ENCODE data around the gene PRKCG.
"Not testable (repeated sequence)": the region's sequence is repeated elsewhere in the genome, so short reads cannot be mapped to it uniquely, and the experiment has no call there.

The PRKCG gene

DNA sequence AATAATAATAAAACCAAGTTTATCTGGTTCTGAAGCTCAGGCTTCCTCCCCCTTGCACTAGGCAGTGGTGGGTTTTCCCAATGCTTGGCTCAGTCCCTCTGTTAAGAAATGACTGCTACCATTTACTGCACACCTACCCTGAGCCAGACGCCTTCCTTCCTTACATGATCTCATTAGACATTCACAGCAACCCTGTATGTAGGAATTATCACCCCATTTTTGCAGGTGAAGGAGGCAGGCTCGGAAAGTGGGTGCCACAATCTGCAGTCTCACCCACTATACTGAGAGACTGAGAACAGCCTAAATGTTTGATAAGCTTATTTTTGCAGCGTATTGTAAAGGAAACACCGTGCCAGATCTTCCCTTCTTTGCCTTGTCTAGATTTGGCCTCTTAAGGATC, 62.4 kb downstream of the PRKCG start:
- DNase-seq (ENCODE audit: low read depth, low spot score), result no peak

DNA sequence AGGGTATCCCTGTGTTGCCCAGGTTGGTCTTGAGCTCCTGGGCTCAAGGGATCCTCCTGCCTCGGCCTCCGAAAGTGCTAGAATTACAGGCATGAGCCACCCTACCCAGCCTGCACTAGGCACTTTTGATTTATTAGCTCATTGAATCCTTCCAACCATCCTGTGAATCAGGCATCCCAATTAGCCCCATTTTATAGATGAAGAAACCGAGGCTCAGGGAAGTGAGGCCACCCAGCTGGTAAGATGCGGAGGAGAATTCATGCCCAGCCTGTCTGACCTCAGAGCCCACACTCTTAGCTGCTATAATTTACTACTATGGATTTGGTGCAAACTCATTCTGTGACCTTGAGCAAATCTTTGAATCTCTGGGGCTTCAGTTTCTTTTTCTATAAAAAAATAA, 62.9 kb downstream of the PRKCG start:
- DNase-seq (ENCODE audit: low read depth, low spot score), result no peak

DNA sequence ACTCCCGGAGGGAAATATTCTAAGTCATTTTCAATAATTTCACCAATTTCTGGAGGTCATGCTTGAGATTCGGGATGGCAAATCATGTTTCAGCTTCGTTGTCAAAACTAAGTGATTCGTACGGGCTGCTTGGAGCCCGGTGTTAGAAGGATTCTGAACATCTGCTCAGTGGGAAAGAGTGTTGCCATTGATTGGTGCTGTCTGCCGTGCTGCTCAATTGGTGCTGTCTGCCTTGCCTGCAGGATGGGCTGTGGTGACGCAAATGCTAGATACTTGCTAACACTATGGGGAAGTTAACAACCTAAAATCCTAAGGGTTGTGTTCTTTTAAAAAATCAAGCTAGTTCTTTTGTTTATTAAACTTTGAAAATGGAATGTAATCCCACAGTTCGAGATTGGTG, 63.4 kb downstream of the PRKCG start:
- DNase-seq (ENCODE audit: low read depth, low spot score), result no peak

GRCh38 chr19:53945998-53946397, 64.0 kb downstream of the PRKCG start:
- no peak for DNase-seq (ENCODE audit: low read depth, low spot score)

DNA sequence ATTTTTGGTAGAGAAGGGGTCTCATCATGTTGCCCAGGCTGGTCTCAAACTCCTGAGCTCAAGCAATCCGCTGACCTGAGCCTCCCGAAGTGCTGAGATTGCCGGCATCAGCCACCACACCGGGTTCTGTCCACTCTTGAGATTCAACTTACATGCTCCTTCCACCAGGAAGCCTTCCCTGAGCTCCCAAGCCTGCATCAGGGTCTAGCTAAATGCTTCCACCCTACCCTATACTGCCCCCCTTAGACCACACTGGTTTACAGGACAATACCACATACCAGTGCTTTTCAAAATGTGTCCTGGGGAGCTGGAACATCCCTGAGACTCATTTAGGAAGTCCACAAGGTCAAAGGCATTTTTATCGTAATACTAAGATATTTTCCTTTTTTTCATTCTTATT, 65.6 kb downstream of the PRKCG start:
- no peak for DNase-seq (ENCODE audit: low read depth, low spot score)

- DNase-seq (ENCODE audit: low read depth, low spot score), result not testable (repeated sequence)
Measured at GRCh38 chr19:53948611-53949010, 66.6 kb downstream of the PRKCG start.

DNA sequence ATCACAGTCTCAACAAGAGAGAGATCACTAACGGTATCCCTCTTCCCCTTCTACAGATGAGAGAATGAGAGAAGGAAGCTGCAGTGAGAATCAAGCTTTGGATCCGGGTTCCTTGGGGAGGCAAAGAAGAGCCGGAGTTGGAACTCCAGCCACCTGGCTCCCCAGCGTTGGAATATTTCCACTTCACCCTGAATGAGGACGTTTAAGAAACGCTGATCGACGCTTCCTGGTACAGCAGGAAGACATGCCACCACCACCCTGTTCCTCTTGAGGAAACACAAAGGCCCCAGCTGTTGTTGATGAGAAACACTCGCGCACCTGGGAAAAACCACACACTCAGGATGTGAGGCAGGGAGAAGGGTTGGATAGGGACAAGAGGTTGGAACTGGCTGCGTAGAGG, 69.4 kb downstream of the PRKCG start:
- DNase-seq (ENCODE audit: low read depth, low spot score), result no peak

GRCh38 chr19:53951947-53952346, 70.0 kb downstream of the PRKCG start:
- no peak for DNase-seq (ENCODE audit: low read depth, low spot score)

DNA sequence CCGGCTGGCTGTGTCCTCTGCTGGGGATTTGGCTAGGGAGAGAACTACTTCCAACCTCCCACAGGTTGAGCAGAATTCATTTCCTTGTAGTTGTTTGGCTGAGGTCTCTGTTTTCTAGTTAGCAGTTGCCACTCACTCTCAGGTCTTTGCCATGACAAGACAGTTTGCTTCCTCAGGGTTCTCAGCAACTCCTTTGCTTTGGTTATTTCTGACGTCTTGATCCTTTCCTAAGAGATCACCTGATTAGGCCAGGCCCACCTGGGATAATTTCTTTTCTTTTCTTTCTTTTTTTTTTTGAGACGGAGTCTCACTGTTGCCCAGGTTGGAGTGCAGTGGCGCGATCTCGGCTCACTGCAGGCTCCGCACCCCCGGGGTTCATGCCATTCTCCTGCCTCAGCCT, 71.4 kb downstream of the PRKCG start:
- DNase-seq (ENCODE audit: low read depth, low spot score), result no peak
